Measurements from ENCODE around the gene KRTAP20-4.

The KRTAP20-4 gene

DNA sequence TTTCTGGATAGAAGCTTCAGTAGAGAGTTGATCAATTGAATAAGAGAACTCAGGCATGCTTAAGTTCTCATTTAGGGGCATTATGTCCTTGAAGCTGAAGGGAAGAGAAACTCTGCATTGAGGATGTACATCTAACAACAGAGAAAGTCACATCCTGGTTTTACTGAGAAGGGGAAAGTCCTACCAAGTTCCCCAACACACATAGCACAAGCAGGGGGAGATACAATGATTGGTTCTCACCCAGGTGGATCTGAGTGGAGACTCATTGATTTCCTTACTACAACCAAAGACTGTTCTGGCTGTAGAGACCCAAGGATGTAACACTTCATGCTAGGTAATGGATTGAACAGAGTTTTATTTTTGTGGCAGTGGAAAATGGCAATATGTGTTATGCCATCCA is 5.2 kb upstream of the KRTAP20-4 start:
- Histone ChIP-seq H3K4me1 (ENCODE audit: control insufficient read depth, low read depth, low read length) (no peaks in the 10 kb centered on the region), H3K9me3 (ENCODE audit: control insufficient read depth, low read depth, low read length) (no peaks in the 10 kb centered on the region), H3K4me3 (ENCODE audit: low read length) (no peak overlapping the region), H3K27ac (ENCODE audit: low read length) (no peak overlapping the region), H3K27me3 (ENCODE audit: control insufficient read depth, insufficient read depth, low read length) (no peaks in the 10 kb centered on the region), H3K36me3 (ENCODE audit: control insufficient read depth, low read depth, low read length) (no peaks in the 10 kb centered on the region), H3K9ac (ENCODE audit: low read length) (no peak overlapping the region)

DNA sequence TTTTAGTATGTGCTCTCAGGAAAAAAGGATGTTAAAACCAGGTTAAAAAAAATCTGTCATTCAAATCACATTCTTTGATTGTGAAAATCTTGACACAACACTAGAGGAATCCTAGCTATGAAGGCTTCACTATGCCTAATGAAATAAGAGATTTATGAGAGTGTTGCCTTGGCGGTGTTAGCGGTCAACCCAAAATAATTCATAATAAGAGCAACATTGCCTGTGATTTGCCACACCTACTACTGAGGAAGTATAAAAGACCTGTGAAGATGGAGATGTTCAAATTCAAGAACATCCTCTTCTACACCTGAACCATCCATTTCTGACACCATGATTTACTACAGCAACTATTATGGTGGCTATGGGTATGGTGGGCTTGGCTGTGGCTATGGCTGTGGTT is 4.3 kb upstream of the KRTAP20-4 start, which contains the start of gene KRTAP20-1:
KRTAP20-1 (plus strand) TSS at position 301 of the 400 bp plus-strand sequence; CDS start at position 331, 30 bp downstream.
- no peaks in the 10 kb centered on the region for H3K27me3 ChIP-seq (ENCODE audit: control insufficient read depth, insufficient read depth, low read length)
- no peaks in the 10 kb centered on the region for H3K4me1 ChIP-seq (ENCODE audit: control insufficient read depth, low read depth, low read length)
- no peak within 1 kb of the TSS for H3K27ac ChIP-seq (ENCODE audit: low read length)
- H3K4me3 ChIP-seq (ENCODE audit: low read length) = no peak within 1 kb of the TSS
- no peaks in the 10 kb centered on the region for H3K36me3 ChIP-seq (ENCODE audit: control insufficient read depth, low read depth, low read length)
- no peak within 1 kb of the TSS for H3K9ac ChIP-seq (ENCODE audit: low read length)
- H3K9me3 ChIP-seq (ENCODE audit: control insufficient read depth, low read depth, low read length) = no peaks in the 10 kb centered on the region

DNA sequence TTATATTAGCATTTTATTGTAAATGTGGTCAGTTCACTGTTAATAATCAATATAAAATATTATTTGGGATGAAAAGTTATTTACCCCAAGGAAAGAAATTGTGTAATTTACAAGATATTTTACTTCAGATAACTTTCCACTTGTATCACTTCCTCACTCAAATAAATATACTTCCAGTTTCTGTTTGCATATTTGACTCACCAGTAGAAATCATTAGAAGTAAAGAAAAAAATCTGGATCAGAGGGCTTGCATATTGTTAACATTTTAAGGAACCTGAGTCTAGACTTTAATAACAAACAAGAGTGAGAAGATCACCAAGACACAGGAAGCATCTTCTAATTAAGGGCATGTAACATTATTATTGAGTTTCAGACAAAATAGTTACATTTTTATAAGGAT is 347 bp upstream of the KRTAP20-4 start:
- Histone ChIP-seq H3K27me3 (ENCODE audit: control insufficient read depth, insufficient read depth, low read length) (no peaks in the 10 kb centered on the region), H3K4me3 (ENCODE audit: low read length) (no peak overlapping the region), H3K9me3 (ENCODE audit: control insufficient read depth, low read depth, low read length) (no peaks in the 10 kb centered on the region), H3K36me3 (ENCODE audit: control insufficient read depth, low read depth, low read length) (no peaks in the 10 kb centered on the region), H3K4me1 (ENCODE audit: control insufficient read depth, low read depth, low read length) (no peaks in the 10 kb centered on the region), H3K9ac (ENCODE audit: low read length) (no peak overlapping the region), H3K27ac (ENCODE audit: low read length) (no peak overlapping the region)

DNA sequence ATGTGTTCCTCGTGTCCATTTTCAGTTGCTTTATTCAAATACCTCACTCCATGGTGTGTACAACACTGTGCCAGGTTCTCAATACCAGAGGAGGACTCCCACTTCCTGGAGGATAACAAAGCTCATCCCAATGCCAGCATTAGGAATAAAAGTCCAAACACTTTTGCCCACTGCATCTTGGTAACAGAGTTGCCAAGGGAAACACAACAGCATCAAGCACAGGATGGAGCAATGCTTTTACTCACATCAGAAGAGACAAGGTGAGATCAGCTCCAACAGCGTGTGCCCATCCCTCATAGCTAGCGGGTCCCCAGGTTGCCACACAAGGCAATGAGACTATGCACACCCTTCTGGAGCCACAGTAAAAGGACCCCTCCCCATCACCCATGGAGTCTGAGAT is 2.9 kb downstream of the KRTAP20-4 start:
- H3K4me3 ChIP-seq (ENCODE audit: low read length) = no peak overlapping the region
- no peak overlapping the region for H3K9ac ChIP-seq (ENCODE audit: low read length)
- no peaks in the 10 kb centered on the region for H3K27me3 ChIP-seq (ENCODE audit: control insufficient read depth, insufficient read depth, low read length)
- H3K36me3 ChIP-seq (ENCODE audit: control insufficient read depth, low read depth, low read length) = no peaks in the 10 kb centered on the region
- no peaks in the 10 kb centered on the region for H3K9me3 ChIP-seq (ENCODE audit: control insufficient read depth, low read depth, low read length)
- no peak overlapping the region for H3K27ac ChIP-seq (ENCODE audit: low read length)
- no peaks in the 10 kb centered on the region for H3K4me1 ChIP-seq (ENCODE audit: control insufficient read depth, low read depth, low read length)

DNA sequence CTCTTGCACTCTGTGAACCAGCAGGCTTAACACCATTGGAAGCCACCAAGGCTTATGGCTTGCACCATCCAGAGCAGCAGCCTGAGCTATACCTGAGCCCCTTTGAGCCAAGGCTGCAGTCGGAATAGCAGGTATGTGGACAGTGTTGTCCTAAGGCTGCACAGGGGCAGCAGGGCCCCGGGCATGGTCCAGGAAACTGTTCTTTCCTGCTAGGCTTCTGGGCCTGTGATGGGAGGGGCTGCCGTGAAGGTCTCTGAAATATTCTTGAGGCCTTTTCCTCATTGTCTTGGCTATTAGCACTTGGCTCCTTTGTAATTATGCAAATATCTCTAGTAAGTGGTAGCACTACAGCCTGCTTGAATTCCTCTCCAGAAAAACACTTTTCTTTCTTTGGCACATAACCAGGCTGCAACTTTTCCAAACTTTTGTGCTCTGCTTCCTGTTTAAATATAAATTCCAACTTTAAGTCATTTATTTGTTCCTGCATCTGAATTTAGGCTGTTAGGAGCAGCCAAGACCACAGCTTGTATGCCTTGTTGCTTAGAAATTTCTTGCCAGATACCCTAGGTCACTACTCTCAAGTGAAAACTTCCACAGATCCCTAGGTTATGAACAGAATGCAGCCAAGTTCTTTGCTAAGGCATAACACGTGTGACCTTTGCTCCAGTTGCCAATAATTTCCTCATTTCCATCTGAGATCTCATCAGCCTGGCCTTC is 5.2 kb downstream of the KRTAP20-4 start:
- Histone ChIP-seq H3K4me1 (ENCODE audit: control insufficient read depth, low read depth, low read length) (no peaks in the 10 kb centered on the region), H3K27me3 (ENCODE audit: control insufficient read depth, insufficient read depth, low read length) (no peaks in the 10 kb centered on the region)

DNA sequence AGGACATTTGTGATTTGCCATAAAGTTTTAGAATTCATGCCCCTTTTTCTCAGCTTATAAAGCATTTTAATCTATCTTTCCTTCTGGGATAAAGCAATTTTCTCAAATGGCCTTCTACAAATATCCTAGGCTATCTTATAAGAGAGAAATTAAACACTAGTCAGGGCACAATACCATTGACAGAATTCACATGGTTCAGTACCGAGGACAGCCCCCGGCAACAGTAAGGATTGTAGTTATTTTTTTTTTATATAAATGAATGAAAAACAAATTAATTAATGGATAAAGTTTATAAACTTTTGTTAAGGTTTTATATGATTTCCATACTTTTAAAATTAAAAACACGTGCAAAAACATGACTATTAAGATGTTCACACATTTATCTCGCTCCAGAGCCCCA is 7.7 kb downstream of the KRTAP20-4 start:
- Histone ChIP-seq H3K4me3 (ENCODE audit: low read length) (no peak overlapping the region), H3K9ac (ENCODE audit: low read length) (no peak overlapping the region), H3K9me3 (ENCODE audit: control insufficient read depth, low read depth, low read length) (no peaks in the 10 kb centered on the region), H3K4me1 (ENCODE audit: control insufficient read depth, low read depth, low read length) (no peaks in the 10 kb centered on the region), H3K27ac (ENCODE audit: low read length) (no peak overlapping the region), H3K36me3 (ENCODE audit: control insufficient read depth, low read depth, low read length) (no peaks in the 10 kb centered on the region), H3K27me3 (ENCODE audit: control insufficient read depth, insufficient read depth, low read length) (no peaks in the 10 kb centered on the region)

More for the DNA sequence above, 5.2 kb downstream of the KRTAP20-4 start:
- no peak overlapping the region for H3K9ac ChIP-seq (ENCODE audit: low read length)
- no peak overlapping the region for H3K27ac ChIP-seq (ENCODE audit: low read length)
- H3K4me3 ChIP-seq (ENCODE audit: low read length) = no peak overlapping the region
- no peaks in the 10 kb centered on the region for H3K9me3 ChIP-seq (ENCODE audit: control insufficient read depth, low read depth, low read length)
- H3K36me3 ChIP-seq (ENCODE audit: control insufficient read depth, low read depth, low read length) = no peaks in the 10 kb centered on the region

DNA sequence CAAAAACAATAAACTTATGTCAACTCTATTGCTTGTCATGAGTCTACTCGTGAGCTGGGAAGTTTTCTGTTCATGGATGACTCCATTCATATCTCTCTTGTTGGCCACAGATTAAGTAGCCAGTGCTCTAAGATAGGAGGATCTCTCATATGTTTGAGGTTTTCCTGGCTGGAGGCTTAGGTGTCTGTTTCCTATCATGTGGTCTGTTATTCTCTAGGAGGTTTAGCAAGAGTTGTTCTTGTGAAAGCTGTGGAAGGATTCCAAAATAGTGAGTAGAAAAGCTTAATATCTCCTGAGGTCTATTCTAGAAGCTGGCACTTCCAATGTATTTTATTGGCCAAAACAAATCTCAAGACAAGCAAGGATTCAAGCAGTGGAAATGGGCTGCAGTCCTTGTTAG is 8.8 kb downstream of the KRTAP20-4 start:
- H3K9ac ChIP-seq (ENCODE audit: low read length) = no peak overlapping the region
- no peaks in the 10 kb centered on the region for H3K4me1 ChIP-seq (ENCODE audit: control insufficient read depth, low read depth, low read length)
- H3K27ac ChIP-seq (ENCODE audit: low read length) = no peak overlapping the region
- H3K4me3 ChIP-seq (ENCODE audit: low read length) = no peak overlapping the region
- H3K9me3 ChIP-seq (ENCODE audit: control insufficient read depth, low read depth, low read length) = no peaks in the 10 kb centered on the region
- no peaks in the 10 kb centered on the region for H3K36me3 ChIP-seq (ENCODE audit: control insufficient read depth, low read depth, low read length)
- no peaks in the 10 kb centered on the region for H3K27me3 ChIP-seq (ENCODE audit: control insufficient read depth, insufficient read depth, low read length)

DNA sequence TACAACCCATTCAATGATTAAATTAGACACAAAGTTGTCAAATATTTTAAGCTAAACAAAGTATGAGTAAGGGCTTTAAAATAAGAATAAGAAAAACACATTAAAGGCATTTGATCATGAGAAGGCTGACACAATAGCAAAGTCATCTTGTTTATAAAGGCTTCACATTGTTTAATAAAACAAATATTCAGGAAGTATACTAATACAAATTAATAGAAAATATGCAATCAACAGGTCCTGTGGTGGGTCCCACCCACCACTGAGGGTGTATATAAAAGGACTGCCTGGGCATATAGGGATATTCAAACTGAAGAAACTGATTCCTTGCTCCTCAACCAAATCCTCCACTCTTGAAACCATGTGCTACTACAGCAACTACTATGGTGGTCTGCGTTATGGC is 14.5 kb downstream of the KRTAP20-4 start, which contains the start of gene KRTAP20-2:
KRTAP20-2 (plus strand) TSS at position 301 of the 400 bp plus-strand sequence; CDS start at position 359, 58 bp downstream.
- Histone ChIP-seq H3K27me3 (ENCODE audit: control insufficient read depth, insufficient read depth, low read length) (no peaks in the 10 kb centered on the region), H3K9me3 (ENCODE audit: control insufficient read depth, low read depth, low read length) (no peaks in the 10 kb centered on the region), H3K27ac (ENCODE audit: low read length) (no peak within 1 kb of the TSS)

DNA sequence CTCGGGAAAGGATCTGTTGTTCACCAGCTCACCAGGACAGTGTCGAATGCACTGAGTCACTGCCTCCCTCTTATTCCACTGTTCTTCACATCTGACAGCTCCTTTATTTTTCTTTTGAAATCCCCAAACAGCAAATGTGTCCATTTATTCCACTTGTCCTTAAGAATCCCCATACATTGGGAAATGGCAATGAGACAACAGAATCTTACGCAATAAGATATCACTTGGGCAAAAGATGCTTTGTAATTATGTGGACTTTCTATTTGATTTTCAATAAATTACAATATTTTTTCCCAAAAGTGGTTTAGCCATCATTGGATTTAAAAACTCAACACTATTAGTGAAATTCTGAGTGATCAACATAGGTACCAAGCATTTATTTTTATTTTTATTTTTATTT is 18.3 kb downstream of the KRTAP20-4 start:
- H3K4me1 ChIP-seq (ENCODE audit: control insufficient read depth, low read depth, low read length) = no peaks in the 10 kb centered on the region
- no peak overlapping the region for H3K4me3 ChIP-seq (ENCODE audit: low read length)
- no peaks in the 10 kb centered on the region for H3K9me3 ChIP-seq (ENCODE audit: control insufficient read depth, low read depth, low read length)
- H3K9ac ChIP-seq (ENCODE audit: low read length) = no peak overlapping the region
- no peaks in the 10 kb centered on the region for H3K27me3 ChIP-seq (ENCODE audit: control insufficient read depth, insufficient read depth, low read length)
- H3K27ac ChIP-seq (ENCODE audit: low read length) = no peak overlapping the region
- no peaks in the 10 kb centered on the region for H3K36me3 ChIP-seq (ENCODE audit: control insufficient read depth, low read depth, low read length)

More for the DNA sequence above, 14.5 kb downstream of the KRTAP20-4 start, which contains the start of gene KRTAP20-2:
- H3K36me3 ChIP-seq (ENCODE audit: control insufficient read depth, low read depth, low read length) = no peaks in the 10 kb centered on the region
- H3K9ac ChIP-seq (ENCODE audit: low read length) = no peak within 1 kb of the TSS
- H3K4me3 ChIP-seq (ENCODE audit: low read length) = no peak within 1 kb of the TSS
- no peaks in the 10 kb centered on the region for H3K4me1 ChIP-seq (ENCODE audit: control insufficient read depth, low read depth, low read length)

DNA sequence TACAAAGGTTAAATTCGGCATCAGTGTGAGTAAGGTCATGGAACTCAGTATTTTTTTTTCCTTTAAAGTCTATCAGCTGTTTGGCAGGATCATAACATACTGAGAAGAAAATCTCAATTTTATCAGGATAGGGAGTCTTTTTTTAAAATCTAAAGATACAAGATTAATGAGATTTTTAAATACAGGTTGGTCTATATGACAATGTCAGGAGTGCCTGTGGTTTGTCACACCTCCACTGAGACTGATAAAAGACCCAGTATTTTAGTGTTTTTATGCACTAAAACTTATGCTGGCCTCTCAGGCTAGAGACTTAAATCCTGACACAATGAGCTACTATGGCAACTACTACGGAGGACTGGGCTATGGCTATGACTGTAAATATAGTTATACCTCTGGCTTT is 22.1 kb downstream of the KRTAP20-4 start, which contains the start of gene KRTAP20-3:
KRTAP20-3 (plus strand) TSS at position 301 of the 400 bp plus-strand sequence.
- H3K27ac ChIP-seq (ENCODE audit: low read length) = no peak within 1 kb of the TSS
- no peaks in the 10 kb centered on the region for H3K4me1 ChIP-seq (ENCODE audit: control insufficient read depth, low read depth, low read length)
- no peaks in the 10 kb centered on the region for H3K27me3 ChIP-seq (ENCODE audit: control insufficient read depth, insufficient read depth, low read length)

DNA sequence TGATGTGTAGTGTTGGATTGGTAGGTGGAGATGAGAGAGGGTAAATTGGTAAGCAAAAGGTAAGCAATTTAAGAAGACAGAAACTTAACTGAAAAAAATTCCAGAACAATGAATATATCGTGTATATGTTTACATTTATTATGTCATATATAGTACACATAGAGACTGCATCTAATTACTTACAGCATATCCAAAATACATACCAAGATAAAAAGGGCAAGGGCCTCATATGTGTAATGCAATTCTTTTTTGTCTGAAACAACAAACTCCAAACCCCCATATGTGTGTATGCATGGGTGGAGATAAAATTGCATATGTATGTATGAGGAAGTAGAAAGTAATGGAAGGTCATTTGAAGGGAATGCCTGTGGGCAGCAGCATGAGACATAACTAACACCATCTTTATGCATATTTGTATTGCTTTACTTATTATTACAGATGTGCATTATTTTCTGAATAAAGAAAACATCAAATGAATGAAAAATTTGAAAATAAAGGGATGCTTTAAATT is 26.5 kb downstream of the KRTAP20-4 start:
- no peak overlapping the region for H3K4me3 ChIP-seq (ENCODE audit: low read length)
- no peaks in the 10 kb centered on the region for H3K9me3 ChIP-seq (ENCODE audit: control insufficient read depth, low read depth, low read length)
- no peak overlapping the region for H3K9ac ChIP-seq (ENCODE audit: low read length)
- H3K27me3 ChIP-seq (ENCODE audit: control insufficient read depth, insufficient read depth, low read length) = no peaks in the 10 kb centered on the region
- H3K27ac ChIP-seq (ENCODE audit: low read length) = no peak overlapping the region
- no peaks in the 10 kb centered on the region for H3K36me3 ChIP-seq (ENCODE audit: control insufficient read depth, low read depth, low read length)
- no peaks in the 10 kb centered on the region for H3K4me1 ChIP-seq (ENCODE audit: control insufficient read depth, low read depth, low read length)

More for the DNA sequence above, 22.1 kb downstream of the KRTAP20-4 start, which contains the start of gene KRTAP20-3:
- no peak within 1 kb of the TSS for H3K4me3 ChIP-seq (ENCODE audit: low read length)
- no peaks in the 10 kb centered on the region for H3K9me3 ChIP-seq (ENCODE audit: control insufficient read depth, low read depth, low read length)
- H3K36me3 ChIP-seq (ENCODE audit: control insufficient read depth, low read depth, low read length) = no peaks in the 10 kb centered on the region
- H3K9ac ChIP-seq (ENCODE audit: low read length) = no peak within 1 kb of the TSS

DNA sequence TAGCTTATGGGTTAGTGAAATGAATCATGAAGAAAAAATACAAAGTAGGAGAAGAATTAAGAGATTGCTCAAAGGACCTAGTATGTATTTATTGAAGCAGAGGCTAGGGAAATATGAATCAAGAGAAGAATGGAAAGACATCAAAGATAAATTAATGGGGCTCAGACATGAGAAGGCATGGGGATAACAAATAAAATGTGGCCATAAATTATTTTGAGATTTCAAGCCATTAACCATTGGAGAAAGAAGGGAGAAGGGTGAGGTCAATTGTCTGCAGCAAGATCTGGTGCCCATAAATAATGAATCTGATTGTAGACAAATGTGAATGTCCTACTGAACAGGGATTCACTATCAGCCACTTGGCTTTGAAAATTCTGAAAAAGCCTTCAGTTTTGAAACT is 32.5 kb downstream of the KRTAP20-4 start:
- H3K4me3 ChIP-seq (ENCODE audit: low read length) = no peak overlapping the region
- no peaks in the 10 kb centered on the region for H3K27me3 ChIP-seq (ENCODE audit: control insufficient read depth, insufficient read depth, low read length)
- no peak overlapping the region for H3K9ac ChIP-seq (ENCODE audit: low read length)
- no peaks in the 10 kb centered on the region for H3K9me3 ChIP-seq (ENCODE audit: control insufficient read depth, low read depth, low read length)
- no peaks in the 10 kb centered on the region for H3K36me3 ChIP-seq (ENCODE audit: control insufficient read depth, low read depth, low read length)
- no peak overlapping the region for H3K27ac ChIP-seq (ENCODE audit: low read length)
- no peaks in the 10 kb centered on the region for H3K4me1 ChIP-seq (ENCODE audit: control insufficient read depth, low read depth, low read length)

Data from iPS-18a (cell line).